Bronchial epithelial cell (primary cell): ENCODE results near the gene EFNA2. TPM values are rescaled to one million over a fixed set of nuclear protein-coding genes. Genes with fewer than 3 reads are reported as not detected.

Source experiments
- DNase-seq: peaks from one replicate; pipeline ENCODE4 v3.0.0-alpha.2; 2010; ENCODE audit warnings: low read depth
- FAIRE-seq: peaks from 2 replicates; lab custom pipeline; 2011; peaks lifted over from hg19 to GRCh38; lab: Jason Lieb, UNC
- H3K27me3 ChIP-seq: 2 replicates; pipeline ENCODE4 v1.5.1; 2011; ENCODE audit warnings: low read length; ENCODE audit not compliant: control insufficient read depth, insufficient read depth
- H3K36me3 ChIP-seq: 2 replicates; pipeline ENCODE4 v1.5.1; 2011; ENCODE audit warnings: low read length; ENCODE audit not compliant: control insufficient read depth, insufficient read depth
- H3K4me3 ChIP-seq: 2 replicates; pipeline ENCODE4 v1.5.1; 2011; ENCODE audit warnings: mild to moderate bottlenecking, low read depth, low read length, control low read depth
- total RNA-seq: library from RNA; depleted of rRNA; stranded (reverse); fragments of >200 nt; gene quantifications from 2 replicates; pipeline ENCODE4 v1.2.1, GENCODE V29; 2014
- TF ChIP-seq, protein P1 (sequence below): IDR thresholded peaks from 2 replicates; pipeline ENCODE4 v1.5.1; 2011; ENCODE audit warnings: mild to moderate bottlenecking, moderate library complexity, low read length, control low read depth, inconsistent platforms; ENCODE audit not compliant: insufficient read depth, severe bottlenecking

The EFNA2 gene
- total RNA-seq, 1 donor from 2014 or later, result not detected

DNA sequence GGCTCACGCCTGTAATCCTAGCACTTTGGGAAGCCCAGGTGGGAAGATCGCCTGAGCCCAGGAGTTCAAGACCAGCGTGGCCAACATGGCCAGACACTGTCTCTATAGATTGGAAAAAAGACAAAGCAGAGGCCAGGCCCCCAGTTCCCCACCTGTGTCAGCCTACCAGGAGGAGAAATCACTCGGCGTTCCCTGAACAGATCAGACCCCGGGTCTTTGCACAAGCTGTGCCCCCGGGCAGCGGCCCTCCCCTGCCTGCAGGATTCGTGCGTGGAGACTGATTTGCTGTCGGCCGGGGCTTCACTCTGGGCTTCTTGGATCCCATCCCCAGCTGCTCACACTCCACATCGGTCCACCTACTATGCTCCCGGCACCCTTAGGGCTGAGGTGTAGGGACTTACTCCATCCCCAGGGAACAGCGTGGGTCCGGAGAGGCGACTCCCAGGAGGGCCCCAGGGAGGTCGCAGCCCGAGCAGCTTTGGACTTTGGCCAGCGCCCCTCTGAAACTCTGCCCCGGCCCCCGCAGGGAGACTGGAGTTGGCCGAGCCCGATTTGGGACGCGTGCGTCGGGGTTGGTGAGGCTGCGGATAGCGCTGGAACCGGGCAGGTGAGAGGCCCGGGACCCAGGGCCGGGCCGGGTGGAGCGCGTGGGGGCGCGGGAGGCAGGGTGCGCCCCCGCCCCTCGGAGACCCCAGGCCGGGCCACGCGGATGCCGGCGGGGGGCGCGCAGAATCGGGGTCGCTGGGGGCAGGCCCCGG lies 515 bp upstream of the EFNA2 start:
- no peak overlapping the region for H3K4me3 ChIP-seq
- H3K36me3 ChIP-seq, result no peaks in the 10 kb centered on the region
- TF ChIP-seq, protein P1, sequence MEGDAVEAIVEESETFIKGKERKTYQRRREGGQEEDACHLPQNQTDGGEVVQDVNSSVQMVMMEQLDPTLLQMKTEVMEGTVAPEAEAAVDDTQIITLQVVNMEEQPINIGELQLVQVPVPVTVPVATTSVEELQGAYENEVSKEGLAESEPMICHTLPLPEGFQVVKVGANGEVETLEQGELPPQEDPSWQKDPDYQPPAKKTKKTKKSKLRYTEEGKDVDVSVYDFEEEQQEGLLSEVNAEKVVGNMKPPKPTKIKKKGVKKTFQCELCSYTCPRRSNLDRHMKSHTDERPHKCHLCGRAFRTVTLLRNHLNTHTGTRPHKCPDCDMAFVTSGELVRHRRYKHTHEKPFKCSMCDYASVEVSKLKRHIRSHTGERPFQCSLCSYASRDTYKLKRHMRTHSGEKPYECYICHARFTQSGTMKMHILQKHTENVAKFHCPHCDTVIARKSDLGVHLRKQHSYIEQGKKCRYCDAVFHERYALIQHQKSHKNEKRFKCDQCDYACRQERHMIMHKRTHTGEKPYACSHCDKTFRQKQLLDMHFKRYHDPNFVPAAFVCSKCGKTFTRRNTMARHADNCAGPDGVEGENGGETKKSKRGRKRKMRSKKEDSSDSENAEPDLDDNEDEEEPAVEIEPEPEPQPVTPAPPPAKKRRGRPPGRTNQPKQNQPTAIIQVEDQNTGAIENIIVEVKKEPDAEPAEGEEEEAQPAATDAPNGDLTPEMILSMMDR, result no peak
- H3K27me3 ChIP-seq, result peaks cover 25% of the 10 kb centered on the region
- no peak for DNase-seq
- no peak for FAIRE-seq

DNA sequence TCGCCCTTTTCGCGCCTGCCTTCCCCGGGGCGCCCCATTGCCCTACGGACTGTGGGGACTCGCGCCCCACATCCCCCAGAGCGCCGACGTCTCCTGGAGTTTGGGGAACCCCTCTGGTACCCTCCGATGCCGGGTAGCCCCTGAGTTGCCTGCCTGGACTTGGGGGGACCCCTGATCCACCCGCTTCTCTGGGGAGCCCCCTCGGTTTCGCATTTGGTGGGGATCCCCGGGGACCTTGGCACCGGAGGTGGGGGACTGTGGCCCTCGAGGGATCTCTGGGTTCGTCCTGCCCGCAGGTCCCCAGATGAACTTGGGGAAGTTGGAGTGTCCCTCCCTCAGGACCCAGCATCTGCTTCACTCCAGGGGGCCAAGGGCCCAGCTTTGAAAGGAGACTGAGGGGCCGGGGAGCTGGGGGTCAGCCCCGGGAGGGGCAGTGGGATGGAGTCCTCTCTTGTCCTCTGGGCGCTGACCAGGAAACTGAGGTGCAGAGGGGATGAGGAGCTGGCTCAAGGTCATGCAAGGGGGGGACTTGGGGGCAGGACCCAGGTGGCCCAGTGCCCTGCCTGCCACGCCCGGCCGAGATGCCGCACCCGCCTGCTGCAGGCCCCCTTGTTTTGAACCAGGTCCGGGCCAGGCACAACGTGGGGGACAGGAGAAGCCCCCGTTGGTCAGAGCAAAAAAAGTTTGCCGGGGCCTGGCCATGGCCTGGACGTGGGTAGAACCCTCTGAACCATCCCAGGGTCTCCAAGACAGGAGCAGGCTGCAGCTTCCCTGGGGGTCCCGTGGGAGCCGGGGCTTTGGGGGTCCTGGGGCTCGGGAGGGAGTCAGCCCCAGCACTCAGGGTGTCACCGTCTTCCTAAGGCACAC lies 1.0 kb downstream of the EFNA2 start:
- FAIRE-seq, result no peak
- DNase-seq, result no peak
- no peak overlapping the region for H3K4me3 ChIP-seq
- peaks cover 25% of the 10 kb centered on the region for H3K27me3 ChIP-seq
- H3K36me3 ChIP-seq, result no peaks in the 10 kb centered on the region
- TF ChIP-seq, protein P1, result no peak

DNA sequence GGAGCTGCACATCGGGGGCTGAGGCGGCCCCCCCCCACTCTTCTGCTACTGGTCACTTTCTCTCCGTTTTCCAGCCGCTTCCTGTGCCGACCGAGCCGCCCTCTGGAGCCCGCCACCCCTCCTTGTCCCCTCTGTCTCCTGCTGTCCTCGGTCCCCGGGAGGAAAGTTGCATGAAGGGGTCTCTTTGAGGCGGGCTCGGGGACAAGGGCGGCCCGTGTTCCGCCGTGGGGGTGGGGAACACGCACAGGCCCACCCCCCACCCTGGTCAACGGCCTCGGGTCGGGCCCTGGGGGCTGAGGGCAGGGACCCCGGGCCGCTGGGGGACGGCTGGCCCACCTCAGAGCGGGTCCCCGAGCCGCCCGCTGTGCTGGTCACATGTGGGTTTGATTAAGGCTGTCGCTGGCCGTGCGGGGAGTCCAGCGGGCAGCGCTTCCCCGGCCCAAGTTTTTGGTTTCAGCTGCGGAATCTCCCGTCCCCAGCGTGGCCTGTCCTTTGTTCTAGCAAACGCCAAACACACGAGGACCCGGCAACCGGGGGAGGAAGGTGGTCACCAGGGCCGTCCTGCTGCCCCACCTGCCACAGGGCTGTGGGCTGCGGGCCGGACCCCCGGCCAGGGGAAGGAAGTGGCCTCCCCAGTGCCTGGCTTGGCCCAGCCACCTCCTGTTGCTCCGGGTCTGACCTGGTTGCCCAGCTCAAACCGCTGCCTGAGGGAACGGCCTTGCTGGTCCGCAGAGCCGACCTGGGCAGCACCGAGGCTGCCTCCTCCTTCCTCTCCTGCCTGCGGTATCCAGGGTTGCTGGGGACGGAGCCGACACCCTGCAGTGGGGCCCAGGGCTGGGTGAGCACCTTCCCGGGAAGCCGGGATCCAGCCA lies 1.9 kb downstream of the EFNA2 start:
- TF ChIP-seq, protein P1, result no peak
- DNase-seq, result no peak
- FAIRE-seq, result no peak
- peaks cover 25% of the 10 kb centered on the region for H3K27me3 ChIP-seq
- no peak overlapping the region for H3K4me3 ChIP-seq
- H3K36me3 ChIP-seq, result no peaks in the 10 kb centered on the region

DNA sequence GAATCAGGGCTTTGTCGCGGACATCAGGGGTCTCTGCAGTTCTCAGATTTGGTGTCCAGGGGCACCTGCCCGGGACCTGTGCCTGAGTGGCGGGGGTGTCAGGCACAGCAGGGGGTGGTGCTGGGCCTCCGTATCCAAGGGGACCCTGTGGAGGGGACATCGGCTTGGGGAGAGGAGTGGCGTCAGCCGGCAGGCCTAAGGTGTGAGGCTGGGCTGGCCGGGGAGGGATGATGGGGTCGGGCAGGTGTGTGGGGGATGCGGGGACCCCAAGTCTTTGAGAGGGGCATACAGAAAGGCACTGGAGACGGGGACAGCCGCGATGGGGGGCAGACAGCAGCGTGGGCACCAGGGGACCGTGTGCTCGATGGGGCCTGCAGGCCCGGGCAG lies 2.5 kb downstream of the EFNA2 start:
- TF ChIP-seq, protein P1, result no peak
- FAIRE-seq (no peak), DNase-seq (no peak)
- Histone ChIP-seq H3K27me3 (peaks cover 25% of the 10 kb centered on the region), H3K36me3 (no peaks in the 10 kb centered on the region), H3K4me3 (no peak overlapping the region)

DNA sequence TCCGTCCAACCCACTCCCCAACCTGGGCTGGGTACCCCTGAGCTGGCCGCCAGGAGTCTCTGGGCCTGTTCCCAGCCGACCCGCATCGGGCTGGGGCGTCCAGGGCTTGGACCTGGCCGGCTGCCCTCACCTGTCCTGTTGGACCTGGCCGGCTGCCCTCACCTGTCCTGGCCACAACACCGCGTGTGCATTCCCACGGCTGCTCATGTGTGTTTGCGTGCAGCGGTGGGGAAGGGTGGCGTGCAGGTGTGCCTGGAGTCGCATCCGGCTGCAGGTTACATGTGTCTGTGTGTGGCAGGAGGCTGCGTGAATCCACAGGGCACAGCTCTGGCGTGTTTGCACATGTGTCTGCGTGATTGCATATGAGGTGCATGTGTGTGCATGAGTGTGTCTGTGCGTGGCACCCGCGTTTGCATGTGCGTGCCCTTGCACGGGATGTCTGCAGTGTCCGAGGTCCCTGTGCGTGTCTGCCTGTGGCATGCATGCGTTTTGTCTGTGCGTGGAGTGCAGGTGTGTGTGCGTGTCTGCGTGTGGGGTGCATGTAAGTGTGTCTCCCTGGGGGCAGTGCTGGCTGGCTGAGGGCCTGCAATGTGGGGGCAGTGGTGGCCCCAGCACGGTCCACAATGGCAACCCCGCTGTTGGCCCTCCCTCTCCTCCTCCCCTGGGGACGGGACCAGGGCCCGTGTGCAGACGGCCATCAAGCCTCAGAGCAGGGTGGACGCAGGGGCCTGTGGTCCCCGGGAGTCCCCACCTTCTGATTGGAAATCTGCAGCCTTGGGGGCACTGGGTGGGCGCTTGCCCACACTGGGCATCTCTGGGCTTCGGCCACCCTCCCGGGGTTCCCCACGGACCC lies 3.4 kb downstream of the EFNA2 start:
- TF ChIP-seq, protein P1, result no peak
- no peak for DNase-seq
- FAIRE-seq, result peak; percentile 18
- Histone ChIP-seq H3K27me3 (peaks cover 26% of the 10 kb centered on the region), H3K4me3 (no peak overlapping the region), H3K36me3 (no peaks in the 10 kb centered on the region)
